ENCODE measurements around the gene SCAF8.
"Not testable (repeated sequence)": the region's sequence is repeated elsewhere in the genome, so short reads cannot be mapped to it uniquely, and the experiment has no call there.

The SCAF8 gene

DNA sequence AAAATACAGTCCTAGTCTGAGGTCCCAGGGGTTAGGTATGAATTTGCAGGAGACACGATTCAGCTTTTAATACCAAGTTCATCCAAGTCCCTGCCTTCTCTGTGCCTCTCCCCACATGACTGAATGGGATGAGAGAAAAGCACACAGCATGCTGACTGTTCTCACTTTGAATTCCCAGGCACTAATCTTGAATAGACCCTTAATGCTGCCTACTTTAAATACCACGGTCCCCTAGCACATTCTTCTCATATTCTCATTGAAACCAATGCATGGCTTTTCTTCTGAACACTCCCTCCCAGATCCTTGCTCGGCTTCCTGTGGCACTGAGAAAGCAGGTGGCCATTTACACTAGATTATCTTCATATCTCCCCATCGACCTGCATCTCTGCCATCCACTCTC, 30.1 kb upstream of the SCAF8 start:
- DNase-seq (ENCODE audit: low read depth): no peak
- TF ChIP-seq CTCF (IDR thresholded peaks at IDR 0.05; ENCODE audit: low read length, missing control alignments): no peak

DNA sequence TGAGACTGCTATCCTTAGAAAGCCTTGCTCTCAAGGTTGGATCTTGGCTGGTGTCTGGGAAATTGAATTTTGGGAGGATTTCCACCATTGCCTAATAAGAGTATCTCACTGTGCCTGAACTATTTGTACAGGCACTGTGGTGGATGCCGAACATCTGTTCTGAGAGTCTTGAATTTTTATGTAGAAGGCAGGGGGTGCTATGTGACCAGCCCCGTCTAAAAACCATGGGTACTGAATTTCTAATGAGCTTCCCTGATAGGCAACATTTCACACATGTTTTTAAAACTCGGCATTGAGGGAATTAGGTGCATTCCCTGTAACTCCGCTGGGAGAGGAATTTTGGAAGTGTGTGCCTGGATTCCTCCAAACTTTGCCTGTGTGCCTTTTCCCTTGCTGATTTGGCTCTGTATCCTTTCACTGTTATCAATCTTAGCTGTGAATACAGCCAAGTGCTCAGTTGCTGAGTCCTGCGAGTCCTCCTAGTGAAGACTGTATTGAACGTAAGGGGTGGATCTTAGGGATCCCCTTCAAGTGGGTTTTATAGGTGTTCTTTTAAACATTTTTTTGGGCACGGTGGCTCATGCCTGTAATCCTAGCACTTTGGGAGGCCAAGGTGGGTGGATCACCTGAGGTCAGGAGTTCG, 27.6 kb upstream of the SCAF8 start:
- DNase-seq (ENCODE audit: low read depth): peak; percentile 15
- H3K4me3 ChIP-seq (replicated peaks; ENCODE audit: low read depth, low read length): no peak overlapping the region
- TF ChIP-seq CTCF (IDR thresholded peaks at IDR 0.05; ENCODE audit: low read length, missing control alignments): peak; percentile 3

More for the DNA sequence above, 30.1 kb upstream of the SCAF8 start:
- H3K4me3 ChIP-seq (replicated peaks; ENCODE audit: low read depth, low read length): no peak overlapping the region

GRCh38 chr6:154706389-154706788, 26.8 kb upstream of the SCAF8 start:
- TF ChIP-seq CTCF (IDR thresholded peaks at IDR 0.05; ENCODE audit: low read length, missing control alignments): no peak
- H3K4me3 ChIP-seq (replicated peaks; ENCODE audit: low read depth, low read length): no peak overlapping the region
- no peak for DNase-seq (ENCODE audit: low read depth)

GRCh38 chr6:154709621-154710020, 23.6 kb upstream of the SCAF8 start:
- H3K4me3 ChIP-seq (replicated peaks; ENCODE audit: low read depth, low read length): no peak overlapping the region
- peak; percentile 35 for DNase-seq (ENCODE audit: low read depth)
- no peak for TF ChIP-seq CTCF (IDR thresholded peaks at IDR 0.05; ENCODE audit: low read length, missing control alignments)

GRCh38 chr6:154710689-154711088, 22.5 kb upstream of the SCAF8 start:
- DNase-seq (ENCODE audit: low read depth): no peak
- TF ChIP-seq CTCF (IDR thresholded peaks at IDR 0.05; ENCODE audit: low read length, missing control alignments): no peak
- H3K4me3 ChIP-seq (replicated peaks; ENCODE audit: low read depth, low read length): no peak overlapping the region

- no peak for TF ChIP-seq CTCF (IDR thresholded peaks at IDR 0.05; ENCODE audit: low read length, missing control alignments)
- no peak overlapping the region for H3K4me3 ChIP-seq (replicated peaks; ENCODE audit: low read depth, low read length)
- no peak for DNase-seq (ENCODE audit: low read depth)
Observed at GRCh38 chr6:154715446-154715845, 17.8 kb upstream of the SCAF8 start.

GRCh38 chr6:154716350-154716749, 16.9 kb upstream of the SCAF8 start:
- DNase-seq (ENCODE audit: low read depth); H3K4me3 ChIP-seq (replicated peaks; ENCODE audit: low read depth, low read length): not testable (repeated sequence)
